SK-N-MC (cell line): ENCODE results near the gene DYRK4.

Source experiments
- EZH2 ChIP-seq: fragments of 200-600 bp; sonication (generic); IDR thresholded peaks from one replicate; pipeline ENCODE4 v1.6.1; 2017; ENCODE audit warnings: antibody characterized with exemption
- FOXP2 ChIP-seq: optimal IDR thresholded peaks from 2 replicates; pipeline ENCODE3; 2011; ENCODE audit warnings: mild to moderate bottlenecking, moderate library complexity; ENCODE audit not compliant: insufficient read depth; ENCODE audit errors: extremely low read length, control extremely low read depth
- POLR2AphosphoS5 ChIP-seq: IDR thresholded peaks from 2 replicates; pipeline ENCODE4 v1.6.1; 2012; ENCODE audit warnings: mild to moderate bottlenecking, low read depth, low read length, borderline replicate concordance

DNA sequence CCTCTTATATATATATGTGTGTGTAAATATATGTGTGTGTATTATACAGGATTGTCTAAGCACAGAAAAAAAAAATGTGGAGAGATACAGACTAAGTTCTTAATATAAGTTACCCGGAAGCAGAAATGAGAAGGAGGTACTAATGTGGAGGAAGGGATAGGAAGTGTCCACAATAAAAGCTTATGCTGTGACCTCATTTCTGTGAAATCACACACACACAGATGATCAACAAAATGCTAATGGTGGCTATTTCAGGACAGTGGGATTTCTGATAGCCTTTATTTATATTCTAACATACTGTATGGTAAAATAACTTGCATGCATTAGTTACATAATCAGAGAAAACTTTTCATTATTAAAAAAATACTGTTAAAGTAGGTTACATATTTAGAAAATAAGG, 31.8 kb upstream of the DYRK4 start:
- TF ChIP-seq POLR2AphosphoS5 (no peak), EZH2 (no peak), FOXP2 (no peak)
